ENCODE results near the gene DEPDC5.

The DEPDC5 gene

GRCh38 chr22:31922534-31922933 lies 168.7 kb downstream of the DEPDC5 start:
- TF ChIP-seq POLR2A (IDR thresholded peaks at IDR 0.05; ENCODE audit: extremely low read depth, insufficient read length), result no peak
- no peak for TF ChIP-seq CTCF (IDR thresholded peaks at IDR 0.05; ENCODE audit: low read depth, low read length)
- no peak for TF ChIP-seq MYC (IDR thresholded peaks at IDR 0.05; ENCODE audit: low read depth, low read length)
- TF ChIP-seq MAX (IDR thresholded peaks at IDR 0.05; ENCODE audit: low read depth, low read length), result no peak

DNA sequence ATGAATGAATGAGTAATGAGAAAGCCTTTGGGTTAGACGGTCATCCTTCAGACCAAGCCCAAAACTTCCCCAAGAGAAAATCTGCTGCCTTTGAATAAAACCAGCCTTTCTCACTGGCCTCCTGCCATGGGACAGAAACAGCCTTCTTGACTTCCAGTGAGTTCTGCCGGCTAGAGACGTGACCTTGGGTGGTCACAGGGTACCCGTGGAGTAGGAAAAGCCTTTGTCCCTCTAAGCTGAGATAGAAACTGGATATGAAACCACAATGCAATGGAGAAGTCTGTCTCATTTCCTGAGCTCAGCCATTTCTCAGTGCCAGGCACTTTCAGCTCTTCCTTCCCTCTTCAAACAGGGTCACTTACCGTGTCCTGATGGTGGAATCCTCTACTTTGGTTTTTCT lies 169.3 kb downstream of the DEPDC5 start:
- H3K4me3 ChIP-seq (ENCODE audit: low read depth, low read length), result no peak overlapping the region
- no peak for TF ChIP-seq CTCF (IDR thresholded peaks at IDR 0.05; ENCODE audit: low read depth, low read length)
- no peak for TF ChIP-seq POLR2A (IDR thresholded peaks at IDR 0.05; ENCODE audit: extremely low read depth, insufficient read length)
- TF ChIP-seq MAX (IDR thresholded peaks at IDR 0.05; ENCODE audit: low read depth, low read length), result no peak
- peak; percentile 55 for DNase-seq (ENCODE audit: low read depth)

More at GRCh38 chr22:31922534-31922933, 168.7 kb downstream of the DEPDC5 start:
- no peak for DNase-seq (ENCODE audit: low read depth)
- no peak overlapping the region for H3K4me3 ChIP-seq (ENCODE audit: low read depth, low read length)

GRCh38 chr22:31923747-31924146 lies 169.9 kb downstream of the DEPDC5 start:
- H3K4me3 ChIP-seq (ENCODE audit: low read depth, low read length), result no peak overlapping the region
- DNase-seq (ENCODE audit: low read depth), result no peak
- TF ChIP-seq CTCF (IDR thresholded peaks at IDR 0.05; ENCODE audit: low read depth, low read length) (no peak), POLR2A (IDR thresholded peaks at IDR 0.05; ENCODE audit: extremely low read depth, insufficient read length) (no peak), MYC (IDR thresholded peaks at IDR 0.05; ENCODE audit: low read depth, low read length) (no peak), MAX (IDR thresholded peaks at IDR 0.05; ENCODE audit: low read depth, low read length) (no peak)

GRCh38 chr22:31925056-31925455 lies 171.2 kb downstream of the DEPDC5 start:
- TF ChIP-seq CTCF (IDR thresholded peaks at IDR 0.05; ENCODE audit: low read depth, low read length) (no peak), MYC (IDR thresholded peaks at IDR 0.05; ENCODE audit: low read depth, low read length) (no peak), MAX (IDR thresholded peaks at IDR 0.05; ENCODE audit: low read depth, low read length) (no peak), POLR2A (IDR thresholded peaks at IDR 0.05; ENCODE audit: extremely low read depth, insufficient read length) (no peak)
- DNase-seq (ENCODE audit: low read depth), result no peak
- no peak overlapping the region for H3K4me3 ChIP-seq (ENCODE audit: low read depth, low read length)

- TF ChIP-seq MAX (IDR thresholded peaks at IDR 0.05; ENCODE audit: low read depth, low read length), result no peak
- no peak for TF ChIP-seq CTCF (IDR thresholded peaks at IDR 0.05; ENCODE audit: low read depth, low read length)
- TF ChIP-seq POLR2A (IDR thresholded peaks at IDR 0.05; ENCODE audit: extremely low read depth, insufficient read length), result no peak
- no peak for TF ChIP-seq MYC (IDR thresholded peaks at IDR 0.05; ENCODE audit: low read depth, low read length)
- H3K4me3 ChIP-seq (ENCODE audit: low read depth, low read length), result no peak overlapping the region
- DNase-seq (ENCODE audit: low read depth), result no peak
Observed at GRCh38 chr22:31926024-31926423, 172.2 kb downstream of the DEPDC5 start.

DNA sequence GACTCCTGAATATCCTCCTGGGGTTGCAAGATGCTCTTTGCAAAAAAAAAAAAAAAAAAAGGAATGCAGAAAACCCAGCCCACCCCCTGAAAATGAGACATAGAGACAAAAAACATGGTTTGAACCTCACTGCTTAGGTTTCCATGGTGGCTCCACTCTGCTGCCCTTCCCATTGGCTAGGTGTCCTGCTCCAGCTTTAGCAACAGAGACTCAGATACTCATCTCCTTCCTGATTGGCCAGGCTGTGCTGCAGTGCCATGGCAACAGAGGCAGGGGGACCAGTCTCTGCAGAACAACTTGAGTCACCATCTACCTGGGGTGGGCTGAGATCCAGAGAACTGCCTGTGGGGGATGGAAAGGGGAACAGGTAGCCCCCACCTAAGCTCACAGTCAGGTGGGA lies 173.2 kb downstream of the DEPDC5 start:
- no peak for TF ChIP-seq POLR2A (IDR thresholded peaks at IDR 0.05; ENCODE audit: extremely low read depth, insufficient read length)
- TF ChIP-seq MYC (IDR thresholded peaks at IDR 0.05; ENCODE audit: low read depth, low read length), result no peak
- DNase-seq (ENCODE audit: low read depth), result no peak
- no peak overlapping the region for H3K4me3 ChIP-seq (ENCODE audit: low read depth, low read length)

Measured in NB4 (cell line).